WTC11 (cell line): ENCODE data around the gene BAG1.

Experiments
- CTCF ChIP-seq: fragments of 200-600 bp; IDR thresholded peaks from 2 replicates; pipeline ENCODE4 v1.8.0; 2022; ENCODE audit warnings: antibody characterized with exemption
- MYBL2 ChIP-seq: sonication (generic); formaldehyde crosslinking; IDR thresholded peaks from 2 replicates; pipeline ENCODE4 v1.8.1; 2023; ENCODE audit warnings: mild to moderate bottlenecking, moderate library complexity, missing genetic modification reagents
- TEAD1 ChIP-seq: sonication (generic); formaldehyde crosslinking; IDR thresholded peaks from 2 replicates; pipeline ENCODE4 v1.8.0; 2022; ENCODE audit warnings: mild to moderate bottlenecking, missing genetic modification reagents
- USF2 ChIP-seq: sonication (generic); formaldehyde crosslinking; IDR thresholded peaks from 2 replicates; pipeline ENCODE4 v1.8.1; 2023; ENCODE audit warnings: mild to moderate bottlenecking, missing genetic modification reagents, moderate library complexity

- no peak for TF ChIP-seq CTCF
- no peak for TF ChIP-seq MYBL2 (CRISPR knock-in tag)
- no peak for TF ChIP-seq TEAD1
- no peak for TF ChIP-seq USF2
Measured at GRCh38 chr9:33227741-33228140, 36.8 kb downstream of the BAG1 start.
